Measurements from ENCODE around the gene ATP11A.

- no peak for TF ChIP-seq CTCF (conservative IDR thresholded peaks at IDR 0.05; ENCODE audit: low read depth, low read length)
- no peak for TF ChIP-seq EZH2 (IDR thresholded peaks at IDR 0.05; ENCODE audit: low read length, unreplicated experiment)
These were observed 14.5 kb upstream of the ATP11A start for GRCh38 chr13:112675366-112675756.
